ENCODE data around the gene CFAP73.

The CFAP73 gene

DNA sequence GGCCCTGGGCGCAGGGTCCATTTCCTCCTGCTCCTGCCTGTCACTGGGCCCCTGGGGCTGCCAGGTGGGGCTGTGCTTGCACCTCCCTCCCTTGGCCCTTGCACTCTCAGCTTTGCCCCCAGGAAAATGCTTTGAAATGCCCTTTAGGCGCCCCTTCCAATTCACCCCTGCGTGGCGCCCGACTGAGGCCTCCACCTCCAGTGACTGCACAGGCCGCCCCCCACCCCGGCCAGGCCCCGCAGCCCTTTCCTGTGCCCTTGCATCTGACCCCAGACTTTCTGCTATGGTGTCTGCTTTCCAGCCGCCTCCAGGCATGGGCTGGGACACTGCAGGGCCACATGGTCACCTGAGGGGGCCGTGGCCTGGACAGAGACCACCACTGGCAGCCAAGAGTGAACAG, 18.3 kb downstream of the CFAP73 start:
- H3K4me3 ChIP-seq (ENCODE audit: low read length) = no peak overlapping the region
- DNase-seq (ENCODE audit: low read depth) = no peak
- TF ChIP-seq, protein P1, sequence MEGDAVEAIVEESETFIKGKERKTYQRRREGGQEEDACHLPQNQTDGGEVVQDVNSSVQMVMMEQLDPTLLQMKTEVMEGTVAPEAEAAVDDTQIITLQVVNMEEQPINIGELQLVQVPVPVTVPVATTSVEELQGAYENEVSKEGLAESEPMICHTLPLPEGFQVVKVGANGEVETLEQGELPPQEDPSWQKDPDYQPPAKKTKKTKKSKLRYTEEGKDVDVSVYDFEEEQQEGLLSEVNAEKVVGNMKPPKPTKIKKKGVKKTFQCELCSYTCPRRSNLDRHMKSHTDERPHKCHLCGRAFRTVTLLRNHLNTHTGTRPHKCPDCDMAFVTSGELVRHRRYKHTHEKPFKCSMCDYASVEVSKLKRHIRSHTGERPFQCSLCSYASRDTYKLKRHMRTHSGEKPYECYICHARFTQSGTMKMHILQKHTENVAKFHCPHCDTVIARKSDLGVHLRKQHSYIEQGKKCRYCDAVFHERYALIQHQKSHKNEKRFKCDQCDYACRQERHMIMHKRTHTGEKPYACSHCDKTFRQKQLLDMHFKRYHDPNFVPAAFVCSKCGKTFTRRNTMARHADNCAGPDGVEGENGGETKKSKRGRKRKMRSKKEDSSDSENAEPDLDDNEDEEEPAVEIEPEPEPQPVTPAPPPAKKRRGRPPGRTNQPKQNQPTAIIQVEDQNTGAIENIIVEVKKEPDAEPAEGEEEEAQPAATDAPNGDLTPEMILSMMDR (conservative IDR thresholded peaks at IDR 0.05; ENCODE audit: low read length) = no peak

- no peak for DNase-seq (ENCODE audit: low read depth)
- TF ChIP-seq, protein P1 (conservative IDR thresholded peaks at IDR 0.05; ENCODE audit: low read length) = no peak
- H3K4me3 ChIP-seq (ENCODE audit: low read length) = no peak overlapping the region
Observed at GRCh38 chr12:113169697-113170096, 20.2 kb downstream of the CFAP73 start.

GRCh38 chr12:113170457-113170856, 20.9 kb downstream of the CFAP73 start:
- no peak for DNase-seq (ENCODE audit: low read depth)
- no peak overlapping the region for H3K4me3 ChIP-seq (ENCODE audit: low read length)
- TF ChIP-seq, protein P1 (conservative IDR thresholded peaks at IDR 0.05; ENCODE audit: low read length) = no peak

- no peak overlapping the region for H3K4me3 ChIP-seq (ENCODE audit: low read length)
- TF ChIP-seq, protein P1 (conservative IDR thresholded peaks at IDR 0.05; ENCODE audit: low read length) = no peak
- no peak for DNase-seq (ENCODE audit: low read depth)
Observed at GRCh38 chr12:113170926-113171325, 21.4 kb downstream of the CFAP73 start.

DNA sequence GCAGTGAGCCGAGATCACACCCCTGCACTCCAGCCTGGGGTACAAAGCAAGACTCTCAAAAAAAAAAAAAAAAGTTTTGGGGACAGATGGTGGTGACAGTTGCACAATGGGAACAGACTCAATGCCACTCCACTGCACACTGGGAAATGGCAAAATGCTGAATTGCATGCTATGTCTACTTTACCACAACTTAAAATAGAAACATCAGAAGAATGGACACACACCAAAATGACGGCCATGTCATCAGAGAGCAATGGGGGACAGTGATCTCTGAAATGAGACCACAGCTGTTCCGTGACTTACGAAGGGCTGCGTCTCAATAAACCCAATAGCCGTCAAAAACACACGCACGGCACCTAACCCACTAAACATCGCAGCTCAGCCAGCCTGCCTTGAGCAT, 22.0 kb downstream of the CFAP73 start:
- no peak overlapping the region for H3K4me3 ChIP-seq (ENCODE audit: low read length)

DNA sequence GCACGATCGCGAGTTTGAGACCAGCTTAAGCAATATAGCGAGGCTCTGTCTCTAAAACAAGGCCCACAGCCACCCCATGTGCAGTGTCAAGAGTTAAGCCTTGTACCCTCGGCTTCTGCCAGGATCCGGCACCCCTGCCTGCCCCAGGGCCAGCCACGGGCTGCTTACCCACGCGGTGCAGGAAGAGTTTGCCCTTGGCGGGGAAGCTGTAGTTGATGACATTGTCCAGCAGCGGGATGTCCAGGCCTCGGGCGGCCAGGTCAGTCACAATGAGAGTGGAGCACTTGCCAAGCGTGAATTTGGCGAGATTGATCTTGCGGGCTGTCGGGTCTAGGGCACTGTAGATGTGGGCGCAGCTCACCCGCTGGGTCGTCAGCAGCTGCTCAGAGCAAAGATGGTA, 22.7 kb downstream of the CFAP73 start:
- TF ChIP-seq, protein P1 (conservative IDR thresholded peaks at IDR 0.05; ENCODE audit: low read length) = no peak
- H3K4me3 ChIP-seq (ENCODE audit: low read length) = no peak overlapping the region
- no peak for DNase-seq (ENCODE audit: low read depth)

More for the DNA sequence above, 22.0 kb downstream of the CFAP73 start:
- TF ChIP-seq, protein P1 (conservative IDR thresholded peaks at IDR 0.05; ENCODE audit: low read length) = no peak
- no peak for DNase-seq (ENCODE audit: low read depth)

GRCh38 chr12:113173081-113173698, 23.7 kb downstream of the CFAP73 start:
- DNase-seq (ENCODE audit: low read depth) = no peak
- TF ChIP-seq, protein P1 (conservative IDR thresholded peaks at IDR 0.05; ENCODE audit: low read length) = no peak
- no peak overlapping the region for H3K4me3 ChIP-seq (ENCODE audit: low read length)

Measured in AG10803 (cell line).